Activated CD8-positive, alpha-beta memory T cell treated with anti-CD3 and anti-CD28 coated beads, Interleukin-2, amount 50 U/mL, for 4 hours (primary cell): ENCODE data around the gene PDHA1.

Experiments
- DNase-seq: peaks from one replicate; pipeline ENCODE4 v3.0.0-alpha.2; 2020

PDHA1 gene

DNA sequence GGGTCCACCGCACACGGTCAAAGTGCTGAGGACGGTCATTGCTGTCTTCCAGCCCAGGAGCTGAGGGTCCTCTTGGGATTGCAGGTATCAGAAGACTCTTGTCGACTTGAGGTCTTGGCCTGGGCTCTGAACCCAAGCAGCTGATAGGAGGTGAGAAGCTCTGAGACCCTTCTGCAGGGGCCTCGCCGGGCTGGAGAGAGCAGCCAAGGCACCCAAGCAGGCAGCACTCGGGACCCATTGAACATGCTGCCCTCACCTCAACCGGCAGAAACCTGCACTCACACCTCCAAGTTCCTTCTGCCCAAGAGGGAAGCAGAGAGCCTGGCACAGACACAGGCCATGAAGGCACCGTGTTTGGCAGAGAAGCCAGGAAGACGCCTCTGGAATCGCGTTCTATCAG is 34.1 kb downstream of the PDHA1 start:
- DNase-seq = no peak

DNA sequence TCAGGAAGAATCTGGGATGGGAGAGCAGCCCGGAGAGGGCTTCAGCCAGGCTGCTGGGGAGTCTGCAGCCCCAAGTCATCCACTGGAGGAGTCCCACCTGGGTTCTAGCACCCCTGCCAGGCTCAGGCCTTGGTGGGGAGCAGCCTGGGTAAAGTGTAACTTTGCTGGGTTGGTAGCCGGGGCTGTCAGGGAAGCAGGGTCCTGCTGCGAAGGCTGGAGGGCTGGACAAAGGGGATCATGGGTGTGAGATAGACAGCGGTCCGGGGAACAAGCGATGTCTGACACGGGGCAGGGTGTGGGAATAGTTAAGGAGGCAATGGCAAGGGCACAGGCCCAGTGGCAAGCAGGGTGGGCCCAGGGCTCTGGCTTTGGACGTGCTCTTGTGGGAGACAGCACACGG is 37.6 kb downstream of the PDHA1 start:
- DNase-seq = no peak

DNA sequence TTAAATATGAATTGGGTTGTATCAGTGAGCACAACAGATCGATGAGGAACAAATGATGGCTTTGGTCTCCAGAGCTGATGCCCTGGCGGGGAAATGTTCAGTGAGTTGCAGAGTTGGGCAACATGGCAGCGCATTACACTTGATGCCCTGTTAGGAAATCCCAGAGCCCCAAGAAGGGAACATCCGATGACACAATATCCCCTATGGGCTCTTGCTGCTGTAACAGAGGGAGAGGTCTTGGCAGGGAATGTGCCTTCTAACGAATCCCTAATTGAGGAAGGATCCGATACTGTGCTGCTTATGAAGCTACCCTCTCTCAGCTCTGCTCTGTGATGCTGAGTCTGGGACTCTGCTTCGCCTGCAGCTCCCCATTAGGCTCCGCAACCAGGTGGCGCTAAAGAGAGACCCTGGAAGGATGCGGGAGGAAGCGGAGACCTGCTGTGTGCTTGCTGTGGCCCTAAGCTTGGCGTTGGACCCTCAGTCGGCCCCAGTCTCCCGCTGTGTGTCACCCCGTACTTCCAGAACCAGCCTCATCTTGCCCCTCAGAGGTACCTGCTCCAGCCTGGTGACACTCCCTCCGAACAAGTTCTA is 38.9 kb downstream of the PDHA1 start:
- peak; percentile 41 for DNase-seq

DNA sequence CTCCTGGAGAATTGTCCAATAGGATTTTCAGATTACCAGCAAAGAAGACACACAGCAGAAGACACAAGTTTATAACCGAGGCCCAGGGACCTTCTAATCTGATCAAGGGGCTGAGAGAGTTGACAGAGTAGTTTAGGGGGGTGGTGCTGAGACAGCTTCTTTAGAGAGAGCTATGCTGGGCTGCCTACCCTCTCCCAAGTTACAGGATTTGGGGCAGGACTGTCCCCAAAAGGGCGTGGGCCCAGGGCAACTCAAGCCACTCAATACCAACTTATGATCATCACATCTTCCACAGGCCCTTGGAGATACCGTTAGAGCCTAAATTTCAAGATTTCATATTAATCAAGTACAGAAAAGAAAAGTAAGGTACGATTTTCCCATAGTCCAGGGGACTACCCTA is 43.0 kb downstream of the PDHA1 start:
- DNase-seq = no peak

DNA sequence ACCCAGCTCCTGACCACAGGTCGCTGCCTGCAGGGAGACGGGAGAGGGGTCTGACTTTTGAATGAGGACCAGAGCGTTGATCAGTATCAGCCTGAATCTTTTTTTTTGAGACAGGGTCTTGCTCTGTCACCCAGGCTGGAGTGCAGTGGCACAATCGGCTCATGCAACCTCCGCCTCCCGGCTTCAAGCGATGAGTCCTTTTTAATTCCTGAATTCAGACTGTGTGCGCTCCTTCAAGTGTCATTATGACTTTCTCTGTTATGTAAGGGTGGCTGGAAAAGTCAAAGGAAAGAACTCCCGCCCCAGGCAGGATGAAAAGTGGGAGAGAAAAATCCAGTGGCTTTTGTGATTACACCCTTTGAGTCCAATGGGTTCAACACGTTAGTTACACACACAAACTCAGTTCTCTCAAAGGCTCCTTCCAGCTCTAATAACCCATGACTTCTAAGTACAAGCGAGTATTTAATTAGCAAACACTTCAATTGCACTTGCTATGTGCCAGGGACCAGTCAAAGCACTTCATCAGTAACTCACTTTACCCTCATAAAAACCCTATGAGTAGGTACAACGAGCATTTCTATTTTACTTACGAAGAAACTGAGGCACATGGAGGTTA is 44.4 kb downstream of the PDHA1 start:
- DNase-seq = no peak

DNA sequence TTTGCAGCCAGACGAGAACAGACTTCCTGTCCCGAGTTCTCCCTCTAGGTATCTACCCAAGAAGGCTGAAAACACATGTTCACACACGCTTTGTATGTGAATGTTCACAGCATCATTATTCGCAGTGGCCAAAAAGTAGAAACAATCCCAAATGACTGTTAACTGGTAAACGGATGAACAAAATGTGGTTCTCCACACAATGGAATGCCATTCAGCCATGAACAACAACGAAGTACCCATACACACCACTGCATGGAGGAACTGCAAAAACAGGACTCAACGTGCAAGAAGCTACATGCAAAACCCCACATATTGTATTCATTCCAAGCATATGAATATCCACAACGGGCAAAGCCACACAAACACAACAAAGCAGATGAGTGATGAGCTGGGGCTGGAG is 45.0 kb downstream of the PDHA1 start:
- no peak for DNase-seq

DNA sequence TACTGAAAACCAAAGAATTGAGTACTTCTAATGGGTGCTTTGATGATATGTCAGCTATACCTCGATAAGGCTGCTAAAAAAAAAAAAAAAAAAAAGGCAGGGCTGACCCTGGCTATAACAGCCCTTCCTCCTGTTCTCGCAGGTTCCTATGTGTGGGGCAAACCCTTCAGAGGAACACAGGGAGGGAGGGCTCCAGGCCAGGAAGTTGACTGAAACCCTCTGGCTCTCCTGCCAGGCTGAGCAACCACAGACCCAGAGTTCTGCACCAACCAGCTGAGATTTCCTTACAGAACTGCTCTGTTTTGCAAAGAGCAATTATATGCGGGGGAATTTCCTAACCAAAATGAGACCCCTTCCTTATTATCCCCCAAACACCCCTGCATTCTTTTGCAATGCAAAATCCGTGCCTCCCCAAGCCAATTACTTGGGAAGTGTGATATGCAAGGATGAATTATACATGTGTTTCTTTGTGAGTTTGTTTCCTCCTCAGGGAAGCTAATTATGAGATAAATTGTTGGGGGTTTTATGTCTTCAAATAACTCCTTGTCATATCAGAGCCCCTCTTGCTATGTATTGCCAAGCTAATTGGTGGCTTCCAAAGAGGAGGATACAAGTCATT is 45.6 kb downstream of the PDHA1 start:
- no peak for DNase-seq

DNA sequence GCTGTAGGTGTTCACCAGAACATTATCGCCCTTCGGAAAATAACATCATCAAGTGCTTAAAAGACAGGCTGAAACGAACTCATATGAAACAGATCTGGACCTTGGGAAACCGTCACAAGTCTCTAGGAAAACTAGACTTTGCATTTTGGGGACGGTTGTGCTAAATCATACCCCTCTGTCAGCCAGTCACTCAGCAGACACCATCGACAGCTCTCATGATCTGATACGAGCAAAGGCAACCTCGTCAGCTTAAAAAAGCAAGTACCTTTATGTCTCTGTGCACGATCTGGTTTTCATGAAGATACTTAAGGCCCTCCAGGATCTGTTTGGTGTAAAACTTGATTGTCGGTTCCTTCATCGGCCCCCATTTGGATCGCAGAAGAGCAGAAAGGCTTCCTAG is 48.4 kb downstream of the PDHA1 start:
- DNase-seq = no peak

DNA sequence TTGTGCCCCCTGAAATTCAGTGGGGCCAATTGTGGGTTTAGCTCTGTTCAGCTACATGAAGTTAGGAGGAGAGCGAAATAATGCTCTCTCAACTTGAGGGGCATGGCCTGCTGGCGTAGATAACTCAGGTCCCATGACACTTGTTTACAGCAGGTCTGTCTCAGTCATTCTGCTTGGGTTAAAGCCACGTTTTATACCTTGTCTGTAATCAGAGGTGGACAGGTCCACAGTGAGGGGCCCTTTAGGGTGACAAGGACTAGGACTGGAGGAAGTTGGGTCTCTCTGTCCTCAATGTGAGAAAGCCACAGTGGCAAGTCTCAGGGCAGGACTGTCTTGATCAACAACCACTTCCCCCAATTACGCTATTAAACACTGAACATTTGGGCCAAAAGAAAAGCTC is 49.0 kb downstream of the PDHA1 start:
- DNase-seq = no peak

DNA sequence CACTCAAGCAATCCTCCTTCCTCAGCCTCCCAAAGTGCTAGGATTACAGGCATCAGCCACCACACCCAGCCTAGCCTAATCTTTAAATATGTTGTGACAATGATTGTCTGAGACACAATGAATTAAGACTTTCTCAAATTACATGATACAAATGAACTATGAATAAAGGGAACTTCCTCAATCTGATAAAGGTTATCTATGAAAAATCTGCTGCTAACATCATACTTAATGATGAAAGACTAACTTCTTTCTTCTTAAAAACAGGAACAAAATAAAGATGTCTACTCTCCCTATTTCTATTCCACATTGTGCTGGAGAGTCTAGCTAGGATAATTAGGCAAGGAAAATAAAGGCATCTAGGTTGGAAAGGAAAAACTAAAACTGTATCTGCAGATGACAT is 60.0 kb downstream of the PDHA1 start:
- no peak for DNase-seq

DNA sequence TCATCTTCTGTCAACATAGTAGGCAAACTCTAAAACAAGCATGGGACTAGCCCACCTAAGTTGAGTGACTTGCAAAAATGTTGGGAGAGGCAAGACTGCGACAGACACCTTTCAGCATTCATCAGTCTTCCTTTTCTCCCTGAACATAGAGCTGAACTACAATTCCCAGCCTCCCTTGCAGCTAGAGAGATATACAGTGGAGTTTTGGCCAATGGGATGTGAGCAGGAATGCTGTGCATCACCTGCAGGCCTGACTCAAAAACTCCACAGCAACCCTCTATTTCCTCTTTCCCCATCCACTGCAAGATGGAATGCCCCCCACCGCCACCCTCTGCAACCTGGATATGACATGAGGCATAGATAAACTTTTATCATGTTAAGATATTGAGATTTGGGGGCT is 66.5 kb downstream of the PDHA1 start:
- no peak for DNase-seq
